Stimulated activated CD8-positive, alpha-beta memory T cell treated with anti-CD3 and anti-CD28 coated beads, Interleukin-12 subunit alpha, Interleukin-12 subunit beta, amount 100 ng/mL, for 4 hours (primary cell): Measurements from ENCODE around the gene TMEM239.
"Not testable (repeated sequence)": the region's sequence is repeated elsewhere in the genome, so short reads cannot be mapped to it uniquely, and the experiment has no call there.

Source experiments
- DNase-seq: peaks from one replicate; pipeline ENCODE4 v3.0.0-alpha.2; 2020; ENCODE audit warnings: low read depth

Gene TMEM239

DNA sequence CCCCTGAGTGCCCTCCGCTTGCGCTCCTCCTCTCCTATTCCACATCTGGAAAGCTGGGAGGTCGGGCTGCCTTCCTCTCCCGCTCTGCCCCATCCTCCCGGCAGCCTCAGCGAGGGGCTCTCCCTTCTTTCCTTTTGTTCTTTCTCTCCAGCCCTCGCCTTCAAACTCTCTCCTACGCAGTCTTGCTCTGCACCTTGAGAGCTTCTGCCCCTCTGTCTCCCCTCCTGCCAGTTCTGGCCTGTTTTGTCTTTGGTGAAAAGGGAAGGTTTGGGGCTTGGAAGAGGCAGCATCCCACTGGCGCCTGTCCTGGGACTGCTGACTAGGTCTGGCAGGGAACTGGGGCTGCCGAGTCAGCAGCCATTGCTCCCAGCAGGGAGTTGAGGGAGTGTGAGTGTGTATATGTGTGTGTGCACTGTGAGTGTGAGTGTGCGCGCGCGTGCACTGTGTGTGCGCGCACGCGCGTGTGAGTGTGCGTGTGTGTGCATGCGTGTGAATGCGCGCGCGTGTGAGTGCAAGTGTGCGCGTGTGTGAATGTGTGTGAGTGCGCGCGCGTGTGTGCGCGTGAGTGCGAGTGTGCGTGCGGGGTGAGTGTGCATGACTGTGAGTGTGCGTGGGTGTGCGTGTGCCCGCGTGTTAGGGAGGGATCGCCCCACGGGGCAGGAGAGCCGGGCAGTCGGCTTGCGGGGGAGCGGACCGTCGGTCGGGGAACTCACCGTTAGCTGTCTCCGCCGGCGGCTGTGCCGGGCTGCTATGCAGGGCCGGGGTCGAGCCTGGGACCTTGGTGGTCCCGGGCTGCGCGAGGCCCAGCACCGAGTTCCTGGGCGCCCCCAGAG, 16.3 kb upstream of the TMEM239 start:
- DNase-seq = no peak

DNA sequence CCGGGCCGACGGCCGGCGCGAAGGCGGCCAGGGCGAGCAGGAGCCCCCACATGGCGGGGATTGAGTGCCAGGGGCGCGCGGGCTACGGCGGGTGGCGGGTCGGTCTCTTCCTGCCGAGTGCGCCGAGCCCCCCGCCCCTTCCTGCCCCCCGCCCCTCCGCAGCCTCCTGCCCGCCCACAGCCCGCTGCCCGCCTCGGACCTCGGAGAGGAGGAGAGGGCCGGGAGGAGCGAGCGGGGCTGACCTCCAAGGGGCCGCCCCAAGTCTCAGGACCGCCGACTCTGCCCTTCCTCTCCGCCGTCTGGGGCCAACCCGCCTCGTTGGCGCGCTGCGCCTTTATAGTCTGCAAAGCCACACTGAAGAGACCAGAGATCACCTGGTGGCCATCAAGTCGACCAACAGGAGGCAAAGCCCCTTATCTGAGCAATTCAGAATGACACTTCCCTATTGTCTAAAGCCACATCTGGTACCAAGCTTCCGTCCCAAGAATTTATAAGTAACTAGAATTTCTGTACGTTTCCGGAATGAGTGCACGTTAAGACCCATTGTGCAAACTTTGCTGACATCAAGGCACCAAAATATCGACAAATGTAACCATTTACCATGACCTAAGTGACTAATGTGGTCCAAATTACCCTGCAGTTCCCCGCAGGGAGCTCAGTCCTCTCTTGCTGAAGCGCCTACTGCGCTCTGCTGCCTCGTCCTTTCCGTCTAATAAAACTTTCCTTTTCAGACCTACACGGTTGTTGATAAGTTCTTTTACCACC, 15.5 kb upstream of the TMEM239 start, which contains the start of gene CPXM1:
TSS of gene CPXM1 (minus strand) at position 107 of the 765 bp plus-strand sequence. CDS start at position 52, 55 bp downstream.
- no peak for DNase-seq

DNA sequence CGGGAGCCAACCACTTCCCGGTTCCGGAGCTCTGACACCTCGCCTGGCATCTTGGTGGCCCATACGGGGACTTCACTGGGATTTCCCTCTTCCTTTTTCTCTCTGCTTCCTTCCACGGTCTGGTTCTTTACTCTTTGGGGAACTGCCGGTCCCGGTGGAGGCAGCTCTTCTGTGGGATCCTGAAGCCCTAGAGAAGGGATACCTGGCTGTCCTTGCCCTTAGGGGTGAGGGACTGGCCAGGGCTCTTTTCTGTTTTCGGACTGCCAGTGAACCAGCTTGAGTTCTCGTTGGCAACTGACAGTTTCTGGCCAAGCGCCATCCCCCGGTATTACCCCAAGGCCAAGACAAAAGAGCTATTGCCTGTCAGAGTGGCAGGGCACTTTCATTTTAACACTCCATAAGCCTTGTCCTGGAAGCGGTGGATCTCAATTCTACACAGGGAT, 14.9 kb upstream of the TMEM239 start:
- DNase-seq = no peak

DNA sequence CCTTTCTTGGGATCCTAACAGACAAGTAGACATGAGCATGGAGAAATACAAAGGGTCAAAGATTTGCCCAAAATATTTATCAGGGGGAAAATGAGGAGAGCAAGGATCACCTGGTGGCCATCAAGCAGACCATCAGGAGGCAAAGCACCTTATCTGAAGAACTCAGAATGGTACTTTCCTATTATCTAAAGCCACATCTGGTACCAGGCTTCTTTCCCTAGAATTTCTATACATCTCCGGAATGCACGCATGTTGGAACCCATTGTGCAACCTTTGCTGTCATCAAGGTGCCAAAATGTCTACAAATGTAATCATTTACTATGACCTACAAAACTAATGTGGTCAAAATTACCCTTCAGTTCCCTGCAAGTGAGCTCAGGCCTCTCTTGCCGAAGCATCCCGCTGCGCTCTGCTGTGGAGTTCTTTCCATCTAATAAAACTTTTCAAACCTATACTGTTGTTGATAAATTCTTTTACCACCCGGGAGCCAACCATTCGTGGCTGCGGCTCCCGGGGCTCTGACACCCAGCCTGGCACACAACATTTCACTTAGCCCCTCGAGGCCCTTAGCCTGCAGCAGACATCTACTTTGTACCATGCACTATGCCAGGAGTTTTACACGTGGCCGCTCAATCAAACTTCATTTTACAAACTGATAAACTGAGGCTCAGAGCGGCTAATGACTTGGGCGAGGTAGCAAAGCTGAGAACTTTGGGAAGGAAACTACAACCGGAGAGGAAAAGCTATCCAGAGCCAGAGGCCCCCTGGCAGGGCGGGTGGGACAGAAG, 11.9 kb upstream of the TMEM239 start:
- DNase-seq = no peak

DNA sequence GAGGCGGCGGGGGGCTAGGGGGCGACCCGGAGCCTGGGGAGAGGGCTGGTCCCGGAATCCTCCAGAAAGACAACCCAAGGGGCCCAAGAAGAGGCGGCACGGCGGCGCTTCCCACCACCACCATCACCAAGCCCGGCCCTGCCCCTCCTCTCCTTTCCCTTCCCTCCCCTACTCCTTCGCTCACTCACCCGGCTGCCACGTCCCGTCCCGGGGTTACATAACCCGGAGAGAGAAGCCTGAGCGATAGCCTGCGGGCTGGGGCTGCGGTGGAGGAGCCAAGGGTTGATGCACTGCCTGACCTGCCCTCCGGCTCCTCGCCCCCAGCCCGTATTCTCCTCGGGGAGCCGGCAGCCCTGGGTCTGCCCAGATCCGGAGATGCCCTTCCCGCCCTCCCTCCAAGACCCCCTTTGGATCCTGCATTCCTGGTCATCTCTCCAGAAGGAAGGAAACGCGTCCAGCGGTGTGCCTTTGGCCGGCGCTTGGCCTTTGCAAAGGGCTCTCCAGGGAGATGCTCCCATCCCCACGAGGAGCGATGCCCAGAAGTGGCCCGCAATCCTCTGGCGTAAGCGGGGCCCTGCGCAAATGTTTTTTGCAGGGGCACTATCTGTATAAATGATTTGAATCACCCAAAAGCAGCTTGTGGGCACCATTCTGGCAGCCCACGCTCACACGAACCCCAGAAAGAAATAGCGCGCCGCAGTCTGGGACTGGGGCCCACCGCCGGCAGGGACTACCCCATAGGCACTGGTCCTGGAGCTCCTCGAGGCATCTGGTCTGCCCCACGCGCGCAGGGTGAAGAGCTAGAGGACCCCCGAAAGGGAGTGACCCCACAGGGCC, 11.1 kb upstream of the TMEM239 start:
- DNase-seq = no peak

DNA sequence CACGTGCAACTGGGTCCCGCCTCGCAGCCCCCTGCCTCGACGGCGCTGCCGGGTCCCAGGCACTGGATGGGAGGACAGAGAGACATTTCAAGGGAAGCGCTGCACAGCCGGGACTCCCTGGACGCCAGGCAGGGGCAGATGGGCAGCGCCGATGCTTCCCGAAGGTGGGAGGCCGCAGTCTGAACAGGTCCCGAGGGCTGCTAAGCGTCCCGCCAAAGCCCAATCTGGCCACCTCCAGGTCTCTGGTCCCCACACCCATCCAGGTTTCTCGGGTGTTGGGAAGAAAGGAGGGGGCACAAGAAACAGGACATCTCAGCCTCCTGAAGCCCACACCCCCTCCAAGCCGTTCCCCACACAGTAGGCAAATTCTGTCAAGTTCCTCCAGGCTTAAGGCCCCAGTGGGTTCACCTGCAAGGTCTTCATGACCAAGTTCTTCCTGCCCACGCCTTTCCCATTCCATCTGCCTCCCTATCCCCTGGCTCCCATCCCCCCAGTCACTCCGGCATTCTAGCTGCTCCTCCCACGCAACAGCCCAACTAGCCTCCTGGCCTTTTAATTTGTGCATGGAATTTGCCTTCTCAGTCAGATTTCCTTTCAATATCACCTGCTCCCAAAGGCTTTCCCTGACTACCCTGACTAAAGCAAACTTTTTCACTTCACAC, 10.3 kb upstream of the TMEM239 start:
- DNase-seq = no peak

DNA sequence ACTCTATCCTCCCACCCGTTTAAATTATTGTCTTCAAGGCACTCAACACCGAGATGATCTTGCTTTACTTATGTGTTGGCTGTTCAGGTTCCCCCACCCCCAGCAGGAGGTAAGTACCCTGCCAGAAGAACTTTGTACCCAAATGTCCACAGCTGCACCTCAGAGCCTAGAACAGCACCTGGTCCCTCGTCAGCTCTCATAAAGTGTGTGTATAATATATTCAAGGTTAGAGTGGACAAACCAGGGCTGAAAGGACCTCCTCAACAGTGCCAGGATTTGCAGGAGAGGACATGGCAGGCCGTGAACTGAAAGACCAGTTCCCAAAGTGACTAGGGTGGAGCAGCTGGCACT, 9.8 kb upstream of the TMEM239 start:
- DNase-seq = no peak

DNA sequence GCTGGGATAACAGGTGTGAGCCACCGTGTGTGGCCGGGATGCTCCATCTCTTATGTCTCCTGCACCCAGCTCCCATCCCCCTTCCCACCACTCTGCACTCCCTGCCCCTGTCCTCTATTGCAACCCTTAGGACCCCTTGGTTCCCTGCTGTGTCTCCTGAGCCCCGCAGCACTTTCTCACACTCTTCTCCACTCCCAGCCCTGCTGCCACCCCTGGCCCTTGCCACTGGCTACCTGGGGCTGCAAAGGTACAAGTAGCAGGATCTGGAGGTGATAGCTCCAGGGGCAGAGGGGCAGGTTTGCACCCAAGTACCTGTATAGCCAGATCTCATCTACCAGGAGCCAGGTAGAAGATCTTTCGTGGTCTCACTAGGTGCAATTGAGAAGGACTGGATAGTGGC, 9.1 kb upstream of the TMEM239 start:
- DNase-seq = no peak

DNA sequence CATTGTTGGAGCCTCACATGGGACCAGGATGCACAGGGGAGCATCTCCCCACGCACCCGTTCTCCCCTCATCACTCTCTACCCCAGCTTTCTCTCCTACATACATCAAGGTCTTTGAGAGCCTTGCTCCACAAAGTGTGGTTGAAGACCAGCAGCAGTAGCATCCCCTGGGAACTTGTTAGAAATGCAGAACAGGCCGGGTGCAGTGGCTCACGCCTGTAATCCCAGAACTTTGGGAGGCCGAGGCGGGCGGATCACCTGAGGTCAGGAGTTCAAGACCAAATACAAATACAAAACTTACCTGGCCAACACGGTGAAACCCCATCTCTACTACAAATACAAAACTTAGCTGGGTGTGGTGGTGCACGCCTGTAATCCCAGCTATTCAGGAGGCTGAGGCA, 8.2 kb upstream of the TMEM239 start:
- DNase-seq = not testable (repeated sequence)

DNA sequence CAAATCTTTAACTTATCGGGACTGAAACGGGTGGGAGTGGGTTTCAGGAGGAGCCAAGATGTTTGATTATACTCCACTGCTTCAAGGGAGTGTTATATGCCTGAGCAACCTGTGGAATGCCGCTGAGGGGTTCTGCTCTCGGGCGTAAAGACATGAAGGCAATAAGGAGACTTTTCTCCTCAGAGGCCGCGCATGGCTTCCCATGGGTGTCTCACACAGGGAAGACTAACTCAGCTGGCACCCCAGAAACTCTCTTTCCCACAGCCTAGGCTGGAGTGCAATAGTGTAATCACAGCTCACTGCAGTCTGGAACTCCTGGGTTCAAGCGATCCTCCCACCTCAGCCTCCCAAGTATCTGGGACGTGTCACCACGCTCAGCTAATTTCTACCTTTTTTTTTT, 6.5 kb upstream of the TMEM239 start:
- DNase-seq = no peak

DNA sequence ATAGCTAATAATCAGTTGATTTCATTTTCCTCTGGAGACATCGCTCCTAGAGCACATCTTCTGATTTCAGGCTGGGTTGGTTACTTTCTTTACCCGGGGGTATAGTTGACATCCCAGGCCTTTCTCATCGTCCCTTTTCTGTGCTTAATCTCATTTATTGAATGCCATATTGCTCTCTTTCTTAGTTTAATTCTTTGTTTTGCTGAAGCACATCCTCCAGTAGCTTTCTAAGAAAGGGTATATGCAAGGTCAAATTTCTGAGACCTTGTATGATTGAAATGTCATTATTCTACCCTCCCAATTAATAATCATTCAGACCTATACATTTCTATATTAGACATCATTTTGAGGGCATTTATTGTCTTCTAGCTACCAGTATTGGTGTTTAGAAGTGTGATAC, 4.0 kb upstream of the TMEM239 start:
- no peak for DNase-seq

DNA sequence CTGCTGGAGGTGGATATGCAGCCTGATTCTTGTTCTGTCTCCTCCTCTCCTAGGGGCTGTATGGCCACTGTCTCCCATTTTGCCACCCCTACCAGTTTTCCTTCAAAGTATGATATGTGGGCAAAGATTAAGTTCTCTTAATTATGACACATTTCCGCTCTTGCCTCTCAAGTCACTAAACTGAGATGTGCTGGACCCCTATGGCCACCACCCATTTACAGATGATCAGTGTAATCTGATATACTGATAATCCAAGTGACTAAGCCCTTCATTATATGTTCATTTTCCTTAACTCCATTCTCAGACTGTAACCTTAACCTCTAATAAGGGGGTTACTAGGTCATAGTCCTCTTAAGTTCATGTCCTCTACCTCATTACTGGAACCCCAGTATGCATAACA, 2.1 kb upstream of the TMEM239 start:
- no peak for DNase-seq

DNA sequence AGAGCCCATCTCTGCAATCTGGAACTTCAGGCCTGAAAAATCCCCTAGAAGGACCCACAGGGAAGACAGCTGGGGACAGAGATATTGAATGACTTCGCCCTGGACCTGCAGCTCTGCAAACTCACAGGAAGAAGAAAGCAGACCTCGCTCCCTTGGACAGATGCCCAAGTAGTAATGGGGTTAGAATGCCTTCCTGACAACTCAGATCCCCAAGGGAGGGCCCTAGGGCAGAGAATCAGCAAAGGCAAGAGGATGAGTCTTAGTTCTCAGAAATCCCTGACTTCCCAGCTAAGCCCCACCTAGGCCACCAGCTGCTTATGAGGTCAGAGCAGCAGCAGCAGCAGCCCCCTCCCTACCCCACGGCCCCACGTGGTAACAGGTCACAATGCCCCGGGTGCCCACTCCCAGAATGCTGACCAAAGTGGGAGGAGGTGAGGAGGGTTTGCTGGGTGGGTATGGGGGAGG, 1.5 kb upstream of the TMEM239 start, which contains the start of gene C20orf141:
TSS of gene C20orf141 (plus strand) at position 401 of the 465 bp plus-strand sequence. CDS start 198 bp downstream, outside the sequence.
- no peak for DNase-seq

DNA sequence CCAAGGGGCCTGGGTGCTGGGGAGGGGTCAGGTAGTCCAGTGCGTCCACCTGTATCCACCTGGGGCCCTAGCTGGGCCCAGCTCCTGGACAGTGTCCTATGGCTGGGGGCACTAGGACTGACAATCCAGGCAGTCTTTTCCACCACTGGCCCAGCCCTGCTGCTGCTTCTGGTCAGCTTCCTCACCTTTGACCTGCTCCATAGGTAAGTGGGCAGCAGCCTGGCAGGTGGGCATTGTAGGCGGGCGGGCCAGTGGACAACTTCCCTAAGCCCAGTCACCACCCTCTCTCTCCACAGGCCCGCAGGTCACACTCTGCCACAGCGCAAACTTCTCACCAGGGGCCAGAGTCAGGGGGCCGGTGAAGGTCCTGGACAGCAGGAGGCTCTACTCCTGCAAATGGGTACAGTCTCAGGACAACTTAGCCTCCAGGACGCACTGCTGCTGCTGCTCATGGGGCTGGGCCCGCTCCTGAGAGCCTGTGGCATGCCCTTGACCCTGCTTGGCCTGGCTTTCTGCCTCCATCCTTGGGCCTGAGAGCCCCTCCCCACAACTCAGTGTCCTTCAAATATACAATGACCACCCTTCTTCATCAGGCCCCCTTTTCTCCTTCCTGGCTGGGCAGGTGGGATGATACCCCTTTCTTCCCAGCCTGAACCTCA, 793 bp upstream of the TMEM239 start:
- DNase-seq = no peak

DNA sequence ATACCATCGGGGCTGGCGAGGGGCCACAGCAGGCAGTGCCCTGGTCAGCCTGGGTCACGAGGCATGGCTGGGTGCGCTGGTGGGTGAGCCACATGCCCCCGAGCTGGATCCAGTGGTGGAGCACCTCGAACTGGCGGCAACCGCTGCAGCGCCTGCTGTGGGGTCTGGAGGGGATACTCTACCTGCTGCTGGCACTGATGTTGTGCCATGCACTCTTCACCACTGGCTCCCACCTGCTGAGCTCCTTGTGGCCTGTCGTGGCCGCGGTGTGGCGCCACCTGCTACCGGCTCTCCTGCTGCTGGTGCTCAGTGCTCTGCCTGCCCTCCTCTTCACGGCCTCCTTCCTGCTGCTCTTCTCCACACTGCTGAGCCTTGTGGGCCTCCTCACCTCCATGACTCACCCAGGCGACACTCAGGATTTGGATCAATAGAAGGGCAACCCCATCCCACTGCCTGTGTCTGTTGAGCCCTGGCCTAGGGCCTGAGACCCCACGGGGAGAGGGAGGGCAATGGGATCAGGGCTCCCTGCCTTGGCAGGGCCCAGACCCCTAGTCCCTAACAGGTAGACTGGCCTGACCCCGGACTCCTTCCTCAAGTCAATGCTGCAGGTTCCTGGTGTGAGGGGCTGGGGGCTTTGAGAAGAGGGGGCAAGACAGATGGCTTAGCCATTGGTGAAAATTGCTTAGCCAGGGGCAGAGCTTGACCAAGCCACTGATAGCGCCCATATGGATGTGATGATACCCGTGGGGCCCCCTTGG, 598 bp downstream of the TMEM239 start:
- no peak for DNase-seq

DNA sequence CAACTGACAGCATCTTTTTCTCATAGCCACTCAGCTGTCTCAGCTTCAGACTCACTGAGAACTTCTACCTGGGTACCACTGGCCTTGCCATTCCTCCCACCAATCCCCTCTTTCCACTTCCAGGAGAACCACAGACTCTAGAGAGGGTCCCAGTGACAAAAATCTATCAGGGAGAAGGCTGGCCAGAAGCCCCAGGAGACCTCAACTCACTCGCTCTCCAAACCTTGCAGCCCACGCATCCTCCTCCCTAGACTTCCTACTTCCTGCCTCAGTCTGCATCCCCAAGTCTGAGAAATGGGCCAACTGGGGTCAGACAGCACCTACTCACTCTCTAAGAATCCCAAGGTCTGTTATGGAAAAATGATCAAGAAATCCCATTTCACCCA, 1.2 kb downstream of the TMEM239 start:
- no peak for DNase-seq

DNA sequence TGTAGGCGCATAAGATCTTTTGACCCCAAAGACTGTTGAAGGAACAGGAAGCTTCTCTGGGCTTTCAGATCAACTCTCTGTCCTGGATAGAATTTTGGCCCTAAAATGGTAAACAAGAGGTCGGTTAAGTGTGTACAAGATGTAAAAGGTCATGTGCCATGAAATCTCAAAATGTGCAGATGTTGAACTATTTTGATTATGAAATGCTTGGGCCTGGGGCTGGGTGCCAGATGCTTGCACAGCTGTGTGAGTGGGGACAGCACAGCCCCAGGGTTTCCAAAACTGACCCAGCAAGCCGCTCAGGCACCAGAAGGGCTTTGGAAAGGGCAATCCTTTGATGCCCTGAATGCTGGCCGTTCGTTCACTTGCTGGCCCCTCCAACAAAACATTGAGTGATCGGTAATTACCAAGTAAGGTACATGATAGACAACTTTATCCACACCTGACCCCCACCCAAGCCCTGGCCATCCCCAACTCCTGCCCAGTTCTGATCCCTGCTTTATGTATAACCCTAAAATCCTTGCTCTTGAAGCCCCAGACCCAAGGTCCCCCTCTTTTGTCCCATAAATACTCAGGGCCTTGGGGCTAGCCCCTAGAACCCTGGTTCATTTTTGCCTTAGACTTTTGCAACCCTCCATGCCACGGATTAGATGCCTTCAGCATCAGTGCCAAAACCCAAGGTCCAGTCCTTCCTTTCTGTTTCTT, 1.9 kb downstream of the TMEM239 start:
- no peak for DNase-seq

DNA sequence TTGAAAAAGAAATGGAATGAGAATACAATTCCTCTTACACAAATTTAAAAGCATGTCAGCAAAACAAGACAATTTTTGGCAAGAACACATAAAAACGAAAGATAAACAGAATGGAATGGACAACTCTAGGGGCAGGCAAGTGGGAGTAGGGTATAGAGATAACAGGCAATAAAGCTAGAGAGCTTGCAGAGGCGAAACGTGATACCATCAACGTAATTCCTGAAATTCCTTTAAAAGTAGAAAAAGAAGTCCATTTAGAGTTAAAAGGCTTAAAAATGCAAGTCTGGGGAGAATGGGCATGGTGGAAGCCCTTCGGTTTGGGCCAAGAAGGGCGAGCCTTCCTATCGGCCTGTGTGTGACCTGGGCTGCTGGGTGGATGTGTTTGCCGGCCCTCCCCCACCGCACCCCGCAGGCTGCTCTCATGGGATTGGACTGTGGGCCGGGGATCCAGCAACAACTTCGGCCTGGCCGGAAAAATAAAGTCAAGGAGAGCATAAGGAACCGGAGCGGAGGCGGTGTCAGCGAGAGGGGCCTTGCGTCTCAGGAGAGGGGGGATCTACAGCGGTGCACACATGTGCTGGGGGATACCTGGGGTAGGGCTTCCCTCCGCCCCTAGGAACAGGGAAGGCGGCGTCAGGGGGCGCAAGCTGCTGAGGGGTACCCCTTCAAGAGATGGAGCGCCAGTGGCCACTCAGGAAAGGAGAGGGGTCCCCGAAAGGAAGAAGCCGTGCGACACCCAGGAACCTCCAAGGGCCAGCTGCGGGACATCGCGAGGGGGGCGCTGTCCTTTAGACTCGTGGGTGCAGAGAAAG, 4.1 kb downstream of the TMEM239 start:
- no peak for DNase-seq
